Muscle of back (tissue), 11 donors: ENCODE data around the gene PRKAR1B. TPM values are rescaled to one million over a fixed set of nuclear protein-coding genes. Genes with fewer than 3 reads are reported as not detected.

Source experiments
- DNase-seq, 3 donors: peaks; one replicate each; pipeline versions ENCODE4 v3.0.0 to v3.0.0-alpha.2; 2013
- polyA plus RNA-seq, 10 donors: library from polyadenylated mRNA; unstranded; fragments of 120-200 nt; gene quantifications; one replicate each; pipeline ENCODE4 v1.2.1, GENCODE V29; 2013; ENCODE audit not compliant: insufficient read length in 10 of 10

PRKAR1B gene
- polyA plus RNA-seq, 10 donors: 18.4 to 39.6 (median 27.5) TPM

DNA sequence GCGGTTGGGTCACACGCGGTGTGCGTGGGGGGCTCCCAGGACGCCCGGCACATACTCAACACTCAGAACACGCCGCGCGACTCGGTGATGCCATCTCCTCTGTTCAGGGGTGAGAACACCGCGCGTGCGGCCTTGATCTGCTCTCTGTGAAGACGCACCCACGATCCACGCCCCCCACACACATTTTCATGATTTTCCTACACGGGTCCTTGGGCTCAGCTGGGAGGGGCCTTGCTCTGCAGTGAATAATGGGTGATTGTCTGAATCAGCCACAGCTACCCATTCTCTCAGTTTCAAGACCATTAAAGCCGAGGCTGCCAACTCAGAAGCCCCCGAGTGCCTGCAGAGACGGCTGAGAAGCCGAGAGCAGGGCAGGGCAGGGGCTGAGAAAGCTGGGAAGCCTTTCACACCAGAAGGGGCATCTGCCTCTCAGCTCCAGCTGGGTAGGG lies 153.1 kb downstream of the PRKAR1B start:
- no peak for DNase-seq

DNA sequence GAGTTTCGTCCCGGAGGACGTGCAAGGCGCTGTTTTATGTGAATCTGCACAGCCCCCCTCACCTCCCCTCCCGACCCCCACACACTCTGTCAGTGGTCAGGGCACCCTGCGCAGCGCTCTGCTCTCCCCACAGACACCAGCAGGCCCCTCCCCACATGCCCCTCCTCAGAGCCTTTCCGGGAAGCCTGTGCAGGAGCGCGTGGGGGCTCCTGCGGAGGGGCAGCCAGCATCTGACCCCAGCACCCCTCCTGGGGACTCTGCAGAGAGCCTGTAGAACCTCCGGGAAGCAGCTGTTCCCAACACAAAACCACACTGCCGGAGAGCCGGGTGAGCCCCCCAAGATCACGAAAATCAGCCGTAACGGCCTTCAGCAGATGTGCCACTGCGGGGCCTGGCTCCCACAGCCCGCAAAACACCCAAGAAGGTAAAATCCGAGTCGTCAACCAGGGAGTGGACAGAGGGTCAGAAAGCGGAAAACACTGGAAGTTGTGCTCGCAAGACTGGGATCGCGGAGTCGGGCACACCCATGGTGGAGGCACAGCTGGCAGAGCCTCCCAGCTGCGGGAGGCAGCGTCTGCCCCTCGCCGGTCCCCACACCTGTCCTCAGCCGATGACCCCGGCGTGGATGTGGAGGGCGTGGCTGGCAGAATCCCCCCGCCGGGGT lies 153.7 kb downstream of the PRKAR1B start:
- no peak for DNase-seq

DNA sequence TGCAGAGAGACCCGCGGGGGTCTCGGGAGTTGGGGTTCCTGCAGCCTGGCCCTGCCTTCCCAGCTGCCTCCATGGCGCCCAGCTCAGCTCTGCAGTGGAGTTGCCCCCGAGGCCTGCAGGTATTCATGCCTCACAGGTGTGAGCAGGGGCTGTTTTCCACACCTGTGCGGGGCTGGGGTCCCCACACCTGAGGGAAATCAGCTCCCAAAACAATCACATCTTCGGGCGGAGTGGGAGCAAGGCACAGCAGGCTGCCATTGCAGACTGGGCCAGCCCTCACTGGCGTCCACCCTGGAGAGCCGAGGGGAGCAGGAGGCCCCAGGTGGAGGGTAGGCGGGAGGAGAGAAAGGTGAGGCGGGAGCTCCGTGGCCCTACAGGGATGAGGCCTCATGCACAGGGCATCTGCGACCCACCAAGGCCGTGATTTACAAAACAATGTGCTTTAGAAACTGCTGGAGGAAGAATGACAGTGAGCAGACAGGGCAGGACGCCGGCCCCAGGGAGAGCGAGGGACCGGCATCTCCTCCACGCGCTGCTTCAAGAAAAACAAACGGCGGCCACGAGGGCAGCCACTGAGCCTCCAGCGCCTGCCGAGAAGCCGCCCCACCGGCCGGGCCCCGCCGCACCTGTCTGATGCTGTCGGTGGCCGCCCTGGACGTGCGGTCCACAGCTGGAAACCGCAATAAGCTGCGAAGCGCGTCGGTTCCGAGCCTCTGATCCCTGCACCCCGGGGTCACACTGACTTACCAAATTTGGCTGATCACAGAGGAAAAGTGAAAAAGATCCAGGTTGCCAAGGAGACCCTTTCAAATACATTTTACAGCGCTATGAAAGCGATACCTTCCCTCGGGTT lies 154.4 kb downstream of the PRKAR1B start:
- no peak for DNase-seq

DNA sequence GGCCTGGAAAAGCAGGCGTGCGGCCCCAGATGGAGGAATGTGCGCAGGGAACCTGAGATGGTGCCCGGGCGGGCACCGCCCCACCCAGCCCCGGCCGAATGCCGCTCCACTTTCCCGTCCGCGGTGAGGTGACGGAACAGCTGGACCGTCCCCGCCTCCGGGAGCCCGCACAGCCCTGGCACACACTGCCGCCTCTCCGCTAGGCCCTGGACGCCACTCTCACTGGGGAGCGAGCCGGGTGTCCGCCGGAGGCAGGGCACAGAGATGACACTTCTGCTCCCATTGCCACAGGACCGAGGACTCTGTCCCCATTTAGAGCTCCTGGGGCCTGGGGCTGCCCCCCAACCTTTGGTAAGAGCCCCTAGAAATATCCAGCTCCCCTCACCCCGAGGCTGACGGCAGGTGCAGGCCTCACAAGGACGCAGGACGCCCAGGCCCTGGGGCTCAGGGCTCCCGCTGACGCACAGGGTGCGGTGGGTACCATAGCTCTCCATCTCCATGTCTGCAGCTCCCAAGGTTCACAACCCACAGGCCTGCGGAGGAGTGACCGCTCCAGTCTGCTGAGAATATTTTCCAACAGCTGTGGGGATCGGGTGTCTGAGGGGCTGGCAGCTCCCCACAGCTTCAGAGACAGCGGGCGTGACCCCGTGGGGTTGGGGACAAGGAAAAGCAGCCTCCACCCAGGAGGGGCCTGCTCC lies 155.2 kb downstream of the PRKAR1B start:
- peak in 1 of 3 donors; percentile 43 for DNase-seq

DNA sequence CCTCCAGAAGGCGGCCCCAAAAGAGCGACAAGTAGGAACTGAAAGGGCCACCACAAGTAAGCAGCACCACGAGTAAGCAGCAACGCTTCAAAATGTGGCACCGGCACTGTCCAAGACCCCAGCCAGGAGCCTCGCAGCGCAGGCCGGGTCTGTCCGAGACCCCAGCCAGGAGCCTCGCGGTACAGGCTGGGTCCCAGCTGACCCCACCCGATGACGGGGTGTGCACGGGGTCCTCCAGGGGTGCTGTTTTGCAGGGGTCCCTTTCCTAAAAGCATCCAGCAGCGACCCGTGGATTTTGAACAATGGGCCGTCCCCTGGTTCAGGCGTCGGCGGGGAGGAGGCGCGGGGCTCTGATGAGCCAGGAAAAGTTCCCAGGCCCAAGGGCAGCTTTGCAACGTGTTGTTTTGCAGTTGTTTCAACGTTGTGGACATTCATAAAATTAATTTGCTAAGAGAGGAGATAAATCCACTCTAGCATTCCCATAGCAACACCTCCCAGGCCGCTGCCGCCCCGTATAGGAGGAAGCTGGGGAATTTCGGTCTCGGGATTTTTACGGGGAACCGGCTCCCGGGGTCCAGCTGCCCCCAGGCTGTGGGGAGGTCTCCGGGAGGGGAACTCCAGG lies 155.9 kb downstream of the PRKAR1B start:
- DNase-seq: no peak

GRCh38 chr7:570801-571070 lies 156.3 kb downstream of the PRKAR1B start:
- DNase-seq: no peak

GRCh38 chr7:569996-570800 lies 156.9 kb downstream of the PRKAR1B start:
- no peak for DNase-seq

GRCh38 chr7:569071-569855 lies 157.8 kb downstream of the PRKAR1B start:
- DNase-seq: no peak

- DNase-seq: peak; percentile 59 to 92 (median 84)
These were observed 158.8 kb downstream of the PRKAR1B start for GRCh38 chr7:568031-568951.

DNA sequence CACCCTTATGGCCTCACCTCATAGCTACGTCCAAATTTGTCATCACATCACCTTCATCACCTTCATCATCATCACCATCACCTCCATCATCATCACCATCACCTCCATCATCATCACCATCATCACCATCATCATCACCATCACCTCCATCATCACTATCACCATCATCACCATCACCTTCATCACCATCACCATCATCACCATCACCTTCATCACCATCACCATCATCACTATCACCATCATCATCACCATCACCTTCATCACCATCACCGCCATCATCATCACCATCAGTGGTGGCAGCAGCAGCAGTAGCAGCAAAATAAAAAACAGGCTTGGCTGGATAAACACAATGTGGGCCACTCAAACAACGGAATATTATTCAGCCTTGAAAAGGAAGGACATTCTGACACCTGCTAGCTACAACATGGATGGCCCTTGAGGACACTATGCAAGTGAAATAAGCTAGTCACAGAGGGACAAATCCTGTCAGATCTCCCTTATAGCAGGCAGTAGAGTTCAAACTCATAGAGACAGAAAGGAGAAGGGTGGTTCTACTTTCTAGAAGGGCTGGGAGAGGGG lies 159.7 kb downstream of the PRKAR1B start:
- DNase-seq: no peak

DNA sequence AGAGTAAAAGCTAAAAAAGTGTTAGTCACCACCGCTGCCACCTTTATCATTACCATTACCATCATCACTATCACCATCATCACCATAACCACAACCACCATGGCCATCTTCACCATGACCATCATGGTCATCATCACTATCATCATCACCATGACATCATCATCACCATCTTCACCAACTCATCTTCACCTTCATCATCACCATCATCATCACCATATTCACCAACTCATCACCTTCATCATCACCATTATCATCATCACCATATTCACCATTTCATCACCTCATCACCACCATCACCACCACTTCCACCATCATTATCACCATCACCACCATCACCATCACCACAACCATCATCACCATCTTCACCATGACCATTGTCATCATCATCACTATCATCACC lies 161.0 kb downstream of the PRKAR1B start:
- DNase-seq: no peak

GRCh38 chr7:564176-564865 lies 162.8 kb downstream of the PRKAR1B start:
- no peak for DNase-seq

GRCh38 chr7:563629-564170 lies 163.4 kb downstream of the PRKAR1B start:
- DNase-seq: no peak

- no peak for DNase-seq
These were observed 164.1 kb downstream of the PRKAR1B start for GRCh38 chr7:562789-563628.

DNA sequence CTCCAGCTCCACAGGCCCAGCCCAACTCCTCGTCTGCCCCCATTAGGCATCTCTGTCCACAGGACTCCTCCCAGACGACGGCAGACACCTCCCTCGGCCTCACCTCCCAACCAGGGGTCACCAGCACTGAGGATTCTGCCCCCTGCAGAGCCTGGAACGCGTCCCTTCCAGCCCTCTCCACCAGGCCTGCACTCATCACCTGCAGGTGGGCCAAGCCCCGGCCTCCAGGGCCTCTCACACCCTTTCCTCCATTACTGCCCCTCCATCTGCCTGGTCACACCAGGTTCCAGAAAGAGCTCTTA lies 164.8 kb downstream of the PRKAR1B start:
- no peak for DNase-seq

DNA sequence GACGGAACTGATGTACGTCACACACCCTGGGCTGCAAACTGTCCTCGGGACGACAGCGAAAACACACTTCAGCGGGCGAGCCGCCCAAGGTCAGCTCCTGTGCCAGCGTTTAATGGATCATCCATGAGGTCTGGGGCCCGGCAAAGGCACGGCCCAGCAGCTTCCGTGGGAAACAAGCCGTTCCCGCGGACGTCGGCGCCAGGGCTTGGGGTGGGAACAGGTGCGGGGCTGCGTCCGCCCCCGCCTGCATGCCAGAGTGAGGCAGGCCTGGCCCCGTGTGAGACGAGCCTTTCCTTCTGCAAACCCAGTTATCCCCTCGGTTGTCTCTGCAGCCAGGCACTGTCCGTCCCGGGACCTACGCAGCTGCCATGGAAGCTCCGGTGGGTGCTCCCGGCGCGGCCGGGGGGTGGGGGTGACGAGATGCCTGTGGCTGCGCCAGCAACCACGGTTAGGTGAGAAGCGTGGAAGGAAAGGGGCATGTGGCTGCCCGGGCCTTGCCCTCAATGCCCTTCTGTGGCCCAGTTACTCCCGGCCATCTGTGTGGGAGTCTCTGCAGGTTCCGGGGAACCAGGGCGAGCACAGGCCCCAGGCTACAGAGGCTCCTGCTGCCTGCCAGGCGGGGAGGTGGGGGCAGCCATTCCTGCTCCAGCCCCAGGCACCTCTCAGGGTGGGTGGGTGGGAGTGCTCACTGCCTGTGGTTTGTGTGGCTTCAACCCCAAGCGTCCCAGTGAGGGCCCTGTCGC lies 165.3 kb downstream of the PRKAR1B start:
- DNase-seq: peak; percentile 42 to 67 (median 56)
